Spleen (tissue), 11 donors: ENCODE measurements around the gene MINDY4. TPM values are rescaled to one million over a fixed set of nuclear protein-coding genes. Genes with fewer than 3 reads are reported as not detected.
A peak's percentile ranks its signal among the peaks of the same experiment; 100 is the strongest.

Experiments used
- DNase-seq: peaks from one replicate; pipeline ENCODE4 v3.0.0-alpha.2; 2020
- H3K27ac ChIP-seq, 8 donors: fragments of 200-600 bp; sonication (generic) in 7 of 8; 1 replicate in 4 of 8; 2 replicates in 4 of 8; pipeline versions ENCODE4 v1.5.0 to v1.8.0; 2016 to 2021; ENCODE audit warnings: inconsistent platforms in 4 of 8, mild to moderate bottlenecking in 4 of 8, moderate library complexity in 1 of 8
- H3K27me3 ChIP-seq, 7 donors: fragments of 200-600 bp; sonication (generic) in 6 of 7; replicated peaks in 1 of 7; 1 replicate in 4 of 7; 2 replicates in 3 of 7; pipeline versions ENCODE4 v1.5.0 to v1.8.0; 2016 to 2021; ENCODE audit warnings: inconsistent platforms in 3 of 7, mild to moderate bottlenecking in 1 of 7
- H3K36me3 ChIP-seq, 6 donors: fragments of 200-600 bp; sonication (generic) in 5 of 6; 1 replicate in 4 of 6; 2 replicates in 2 of 6; pipeline versions ENCODE4 v1.5.0 to v1.8.0; 2016 to 2021; ENCODE audit warnings: inconsistent platforms in 2 of 6
- H3K4me1 ChIP-seq, 6 donors: fragments of 200-600 bp; sonication (generic) in 5 of 6; 1 replicate in 3 of 6; 2 replicates in 3 of 6; pipeline versions ENCODE4 v1.5.0 to v1.8.0; 2016 to 2021; ENCODE audit warnings: inconsistent platforms in 3 of 6
- H3K4me3 ChIP-seq, 8 donors: fragments of 200-600 bp; sonication (generic) in 7 of 8; 1 replicate in 4 of 8; 2 replicates in 4 of 8; pipeline versions ENCODE4 v1.5.0 to v1.8.0; 2016 to 2021; ENCODE audit warnings: inconsistent platforms in 4 of 8, mild to moderate bottlenecking in 4 of 8, moderate library complexity in 2 of 8
- H3K9me3 ChIP-seq, 8 donors: fragments of 200-600 bp; sonication (generic) in 7 of 8; 1 replicate in 4 of 8; 2 replicates in 4 of 8; pipeline versions ENCODE4 v1.5.0 to v1.8.0; 2016 to 2021; ENCODE audit warnings: inconsistent platforms in 4 of 8
- CTCF ChIP-seq, 11 experiments: fragments of 200-600 bp in 7 of 11; fragments of 450-650 bp in 4 of 11; sonication (generic) in 4 of 11; IDR thresholded peaks in 8 of 11; conservative IDR thresholded peaks in 3 of 11; 1 replicate in 7 of 11; 2 replicates in 4 of 11; pipeline versions ENCODE4 v1.4.0 to v1.8.0; 2016 to 2021; ENCODE audit warnings: antibody characterized with exemption in 11 of 11, inconsistent platforms in 4 of 11, mild to moderate bottlenecking in 1 of 11
- POLR2A ChIP-seq, 3 donors: fragments of 450-650 bp; IDR thresholded peaks; one replicate each; pipeline ENCODE4 v1.5.1; 2017; ENCODE audit warnings: antibody characterized with exemption in 3 of 3, mild to moderate bottlenecking in 1 of 3
- POLR2AphosphoS5 ChIP-seq, 3 donors: sonication (generic); formaldehyde crosslinking; IDR thresholded peaks; one replicate each; pipeline ENCODE4 v1.5.1; 2017; ENCODE audit warnings: antibody characterized with exemption in 3 of 3
- WGBS, 5 donors: extraction: QIAGEN DNeasy Blood & Tissue Kit in 3 of 5; methylation state at CpG; one replicate each; pipeline versions ENCODE4 v1.1.5 to v1.1.7; 2013 to 2018; 5-methylcytosine and 5-hydroxymethylcytosine counted together
- intact Hi-C: fragments of 100-400 bp; cut with DNase I; formaldehyde crosslinking; loops from one replicate; pipeline ENCODE4 v1.15.0; 2023; ENCODE audit warnings: low total_unique reads
- polyA plus RNA-seq, 3 donors: library from polyadenylated mRNA; stranded (reverse); fragments of 200-250 nt; gene quantifications; one replicate each; pipeline ENCODE4 v1.2.1, GENCODE V29; 2013
- total RNA-seq, 7 donors: library from RNA; depleted of rRNA in 3 of 7; stranded (reverse); fragments of >200 nt in 3 of 7; fragmentation: NEBNext Ultra II Directional in 4 of 7; extraction: Animal tissue kit (Norgen Biotek cat#: 25700) in 4 of 7; gene quantifications; one replicate each; pipeline versions ENCODE4 v1.1.0 to v1.2.1, GENCODE V29; 2016 to 2021
- donor health status: healthy with polysubstance abuse.
- donor health status: DM: no; HTN: no; CAD: no; lungs with moderate emphysema.
- donor health status: DM: no; HTN: no; CAD: no.
- donor health status: Bipolar disorder and iron deficiency.
- donor health status: healthy.
- donor health status: DM: no; HTN: no; CAD: no.
- donor health status: DM: yes; HTN: yes; CAD: no.

Gene MINDY4
- total and polyA plus RNA-seq, 10 donors = 0.63 to 7.0 (median 3.0) TPM

- H3K4me1 ChIP-seq = peaks cover 0 to 11% (median 0%) of the 10 kb centered on the region in 6 donors
- no peak for DNase-seq
- 71 to 86% (median 82%) methylated on average over 4 to 6 of the region's 6 CpGs for WGBS, 5 donors
- H3K9me3 ChIP-seq = no peaks in the 10 kb centered on the region
- H3K36me3 ChIP-seq = no peaks in the 10 kb centered on the region
- no peak for TF ChIP-seq CTCF (IDR thresholded peaks at IDR 0.05 in 8 of 11, conservative IDR thresholded peaks at IDR 0.05 in 3 of 11)
- no peak for TF ChIP-seq POLR2AphosphoS5 (IDR thresholded peaks at IDR 0.05)
- H3K4me3 ChIP-seq = peak within 1 kb of the TSS in 5 of 8 donors; percentile 2 to 51 (median 31)
- H3K27ac ChIP-seq = peak within 1 kb of the TSS in 6 of 8 donors; percentile 26 to 61 (median 48)
- intact Hi-C loops = no loop called here
- no peaks in the 10 kb centered on the region for H3K27me3 ChIP-seq
Measured at GRCh38 chr7:30751696-30752273, 19.4 kb upstream of the MINDY4 start, which contains the start of gene INMT. INMT (plus strand) TSS chr7:30752135; CDS start chr7:30752151, 16 bp downstream.

GRCh38 chr7:30752484-30752883, 18.7 kb upstream of the MINDY4 start:
- no peak for DNase-seq

GRCh38 chr7:30752979-30753378, 18.2 kb upstream of the MINDY4 start:
- H3K4me1 ChIP-seq = peaks cover 0 to 18% (median 0%) of the 10 kb centered on the region in 6 donors
- H3K36me3 ChIP-seq = no peaks in the 10 kb centered on the region
- intact Hi-C loops = no loop called here
- no peaks in the 10 kb centered on the region for H3K9me3 ChIP-seq
- H3K27ac ChIP-seq = peak overlapping the region in 6 of 8 donors; percentile 26 to 61 (median 48)
- peak overlapping the region in 5 of 8 donors; percentile 2 to 51 (median 31) for H3K4me3 ChIP-seq
- TF ChIP-seq POLR2AphosphoS5 (IDR thresholded peaks at IDR 0.05) (peak in 1 of 3 donors; percentile 6), POLR2A (IDR thresholded peaks at IDR 0.05) (no peak), CTCF (IDR thresholded peaks at IDR 0.05 in 8 of 11, conservative IDR thresholded peaks at IDR 0.05 in 3 of 11) (no peak)
- no peak for DNase-seq
- H3K27me3 ChIP-seq = peaks cover 0 to under 1% (median 0%) of the 10 kb centered on the region in 7 donors
- WGBS, 5 donors = 34 to 48% (median 42%) methylated on average over 5 of the region's 5 CpGs

More at GRCh38 chr7:30752484-30752883, 18.7 kb upstream of the MINDY4 start:
- peak overlapping the region in 5 of 8 donors; percentile 2 to 51 (median 31) for H3K4me3 ChIP-seq
- no peaks in the 10 kb centered on the region for H3K9me3 ChIP-seq
- peak overlapping the region in 6 of 8 donors; percentile 26 to 61 (median 48) for H3K27ac ChIP-seq
- H3K27me3 ChIP-seq = no peaks in the 10 kb centered on the region
- peaks cover 0 to 13% (median 0%) of the 10 kb centered on the region in 6 donors for H3K4me1 ChIP-seq
- no peaks in the 10 kb centered on the region for H3K36me3 ChIP-seq
- 73 to 85% (median 78%) methylated on average over 4 to 6 of the region's 6 CpGs for WGBS, 5 donors
- TF ChIP-seq CTCF (IDR thresholded peaks at IDR 0.05 in 8 of 11, conservative IDR thresholded peaks at IDR 0.05 in 3 of 11) = no peak
- no peak for TF ChIP-seq POLR2A (IDR thresholded peaks at IDR 0.05)
- no peak for TF ChIP-seq POLR2AphosphoS5 (IDR thresholded peaks at IDR 0.05)
- intact Hi-C loops = no loop called here

GRCh38 chr7:30754315-30754877, 16.8 kb upstream of the MINDY4 start:
- H3K9me3 ChIP-seq = no peaks in the 10 kb centered on the region
- peak overlapping the region in 3 of 8 donors; percentile 19 to 51 (median 31) for H3K4me3 ChIP-seq
- H3K27me3 ChIP-seq = peaks cover 0 to 12% (median 0%) of the 10 kb centered on the region in 7 donors
- no peak for DNase-seq
- 91 to 95% (median 93%) methylated on average over 6 of the region's 6 CpGs for WGBS, 5 donors
- peaks cover 0 to 25% (median 0%) of the 10 kb centered on the region in 6 donors for H3K4me1 ChIP-seq
- intact Hi-C loops = no loop called here
- H3K27ac ChIP-seq = no peak overlapping the region
- TF ChIP-seq POLR2A (IDR thresholded peaks at IDR 0.05) = no peak
- TF ChIP-seq POLR2AphosphoS5 (IDR thresholded peaks at IDR 0.05) = no peak
- no peaks in the 10 kb centered on the region for H3K36me3 ChIP-seq
